ENCODE measurements around the gene SLC39A11.

The SLC39A11 gene

GRCh38 chr17:72635034-72635635 is 457.4 kb downstream of the SLC39A11 start:
- no peak for DNase-seq

- no peak for DNase-seq
Observed at GRCh38 chr17:72634621-72635020, 457.9 kb downstream of the SLC39A11 start.

DNA sequence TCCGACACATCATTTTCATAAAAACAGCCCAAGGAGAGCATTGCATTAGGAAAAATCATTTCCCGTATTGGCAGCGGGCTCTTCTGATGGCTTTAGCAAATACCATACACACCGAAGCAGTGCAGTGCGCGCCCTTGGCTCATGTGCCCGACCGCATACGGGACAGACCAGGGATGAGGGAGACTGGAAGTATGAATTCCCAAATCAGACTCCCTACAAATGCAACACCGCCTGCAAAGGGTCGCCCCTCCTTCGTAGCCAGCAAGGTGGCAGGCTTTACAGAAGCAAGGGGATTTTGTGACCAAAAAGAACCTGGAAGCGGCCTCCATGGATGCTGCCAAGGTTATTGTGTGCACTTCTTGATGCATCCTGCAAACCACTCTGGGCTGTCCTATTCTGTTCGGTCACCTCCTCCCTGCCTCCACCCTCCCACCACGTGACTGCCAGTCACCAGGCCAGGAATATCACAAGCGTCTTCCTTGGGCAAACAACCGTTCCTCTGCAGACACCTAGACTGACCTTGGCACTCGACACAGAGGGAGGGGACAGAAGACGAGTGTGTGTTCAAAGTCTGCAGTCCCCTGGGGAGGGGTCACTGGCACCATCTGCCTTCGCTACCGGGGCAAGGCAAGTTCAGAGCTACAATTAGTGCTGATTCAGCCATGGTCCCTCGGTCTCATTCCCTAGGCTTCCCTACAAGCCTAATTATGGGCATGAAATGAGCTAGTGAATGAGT is 460.4 kb downstream of the SLC39A11 start:
- no peak for DNase-seq

DNA sequence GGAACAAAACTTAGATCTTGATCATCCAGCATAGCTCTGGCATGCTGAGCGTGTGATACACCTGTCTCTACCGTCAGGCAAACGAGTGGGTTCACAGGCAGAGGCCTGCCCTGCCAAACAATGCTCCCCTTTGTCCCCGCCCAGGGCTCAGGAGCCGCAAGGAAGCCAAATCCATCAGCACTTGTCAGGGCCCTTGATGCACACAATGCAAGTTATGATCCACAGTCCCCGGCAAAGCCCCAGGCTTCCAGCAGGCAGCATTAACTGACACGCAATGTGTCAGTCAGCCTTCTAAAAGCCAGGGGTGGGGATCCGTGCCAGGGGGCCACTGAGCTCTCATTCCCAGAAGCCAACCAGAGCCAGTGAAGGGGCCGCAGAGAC is 460.9 kb downstream of the SLC39A11 start:
- DNase-seq, result no peak

- DNase-seq, result no peak
Observed at GRCh38 chr17:72624652-72625051, 467.8 kb downstream of the SLC39A11 start.

GRCh38 chr17:72624226-72624625 is 468.3 kb downstream of the SLC39A11 start:
- no peak for DNase-seq

GRCh38 chr17:72622661-72623433 is 469.6 kb downstream of the SLC39A11 start:
- DNase-seq, result no peak

GRCh38 chr17:72619976-72620650 is 472.4 kb downstream of the SLC39A11 start:
- DNase-seq, result no peak

- no peak for DNase-seq
Observed at GRCh38 chr17:72618001-72618509, 474.4 kb downstream of the SLC39A11 start.

DNA sequence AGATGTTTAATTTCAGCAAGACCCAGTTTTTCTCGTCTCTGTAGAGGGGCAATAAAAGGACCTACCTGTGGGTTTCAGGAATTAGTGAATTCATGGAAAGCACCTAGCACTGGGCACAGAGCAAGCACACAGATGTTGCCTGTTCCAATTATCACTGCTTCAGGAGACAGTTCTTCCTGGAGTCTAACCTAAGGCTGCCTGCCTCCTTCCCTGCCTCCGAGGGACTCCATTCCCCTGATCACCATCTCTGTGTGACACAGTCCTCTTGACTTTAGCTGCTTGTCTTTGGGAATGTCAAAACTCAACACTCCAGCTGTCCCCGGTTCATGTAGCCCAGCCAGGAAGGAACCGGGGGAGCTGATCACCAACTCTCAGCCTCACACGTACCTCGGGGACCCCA is 474.9 kb downstream of the SLC39A11 start:
- no peak for DNase-seq

GRCh38 chr17:72616447-72616846 is 476.0 kb downstream of the SLC39A11 start:
- DNase-seq, result no peak

- no peak for DNase-seq
Observed at GRCh38 chr17:72615627-72615991, 476.9 kb downstream of the SLC39A11 start.

- DNase-seq, result no peak
Observed at GRCh38 chr17:72614871-72615626, 477.4 kb downstream of the SLC39A11 start.

- DNase-seq, result no peak
Observed at GRCh38 chr17:72614476-72614870, 478.0 kb downstream of the SLC39A11 start.

GRCh38 chr17:72613806-72614292 is 478.6 kb downstream of the SLC39A11 start:
- DNase-seq, result peak; percentile 26

DNA sequence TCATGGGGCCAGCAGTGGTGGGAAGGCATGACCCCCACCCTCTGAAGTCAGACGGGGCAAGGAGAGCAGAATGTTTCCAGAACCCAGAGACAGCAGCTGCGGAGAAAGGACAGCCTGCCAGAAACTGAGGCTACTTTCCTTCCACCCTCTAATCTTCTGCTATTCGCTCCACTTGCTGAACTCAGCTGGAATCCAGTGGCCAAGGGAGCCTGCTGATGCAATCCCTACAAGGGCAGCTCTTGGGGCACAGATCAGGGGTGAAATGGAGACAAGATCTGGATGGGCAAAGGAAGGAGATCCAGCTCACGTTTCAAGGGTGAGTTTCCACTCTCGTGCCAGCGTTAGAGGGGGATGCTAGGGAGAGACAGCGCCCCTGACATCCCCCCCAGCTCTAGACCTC is 479.1 kb downstream of the SLC39A11 start:
- DNase-seq, result no peak

GRCh38 chr17:72611172-72611571 is 481.3 kb downstream of the SLC39A11 start:
- DNase-seq, result no peak

DNA sequence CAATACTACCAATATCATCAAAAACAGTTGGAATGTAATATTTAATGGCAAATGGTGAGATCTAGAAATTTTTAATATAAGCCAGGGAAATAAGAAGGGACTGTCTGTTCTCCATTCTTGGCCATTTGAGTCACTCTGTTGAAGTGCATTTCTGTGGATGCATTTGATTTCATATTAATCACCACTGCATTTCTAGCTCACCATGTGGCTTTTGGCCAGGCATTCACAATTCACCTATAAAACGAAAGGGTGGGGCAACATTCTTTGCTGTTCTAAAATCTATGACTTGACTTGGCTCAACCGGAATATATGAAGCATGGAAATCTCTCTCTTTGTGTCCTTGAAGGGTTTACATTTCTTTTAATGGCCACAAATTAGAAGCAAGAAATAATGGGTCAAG is 483.0 kb downstream of the SLC39A11 start:
- DNase-seq, result no peak

DNA sequence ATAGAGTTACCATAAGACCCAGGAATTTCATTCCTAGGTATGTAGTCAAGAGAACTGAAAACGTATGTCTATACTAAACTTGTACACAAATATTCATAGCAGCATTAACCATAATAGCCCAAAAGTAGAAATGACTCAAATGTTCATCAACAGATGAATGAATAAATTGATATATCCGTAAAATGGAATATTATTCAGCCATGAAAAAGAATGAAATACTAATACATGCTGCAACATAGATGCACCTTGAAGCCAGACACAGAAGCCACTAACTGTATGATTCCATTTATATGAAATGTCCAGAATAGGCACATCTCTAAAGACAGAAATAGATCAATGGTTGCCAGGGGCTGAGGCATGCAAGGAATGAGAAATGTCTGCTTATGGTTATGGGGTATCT is 484.1 kb downstream of the SLC39A11 start:
- DNase-seq, result no peak

DNA sequence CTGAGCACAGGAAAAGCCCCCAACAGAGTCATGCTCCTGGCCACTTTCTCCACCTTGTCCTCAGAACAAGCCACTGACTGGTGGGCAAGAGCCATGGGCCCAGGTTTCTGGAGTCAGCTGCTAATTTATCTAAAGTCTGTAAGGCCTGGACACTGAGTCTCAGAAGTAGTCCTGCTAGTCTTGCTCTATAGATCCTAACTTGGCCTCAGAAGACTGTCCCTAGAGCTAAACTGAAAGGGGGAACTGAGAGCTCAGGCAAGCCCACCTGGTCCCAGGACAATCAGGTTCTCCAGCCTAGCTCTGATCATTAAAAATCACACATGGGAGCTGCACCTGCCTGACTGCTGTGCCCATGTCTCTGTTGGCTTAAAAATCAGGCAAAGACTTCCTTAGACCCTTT is 485.8 kb downstream of the SLC39A11 start:
- DNase-seq, result no peak

GRCh38 chr17:72605543-72605942 is 486.9 kb downstream of the SLC39A11 start:
- DNase-seq, result no peak

DNA sequence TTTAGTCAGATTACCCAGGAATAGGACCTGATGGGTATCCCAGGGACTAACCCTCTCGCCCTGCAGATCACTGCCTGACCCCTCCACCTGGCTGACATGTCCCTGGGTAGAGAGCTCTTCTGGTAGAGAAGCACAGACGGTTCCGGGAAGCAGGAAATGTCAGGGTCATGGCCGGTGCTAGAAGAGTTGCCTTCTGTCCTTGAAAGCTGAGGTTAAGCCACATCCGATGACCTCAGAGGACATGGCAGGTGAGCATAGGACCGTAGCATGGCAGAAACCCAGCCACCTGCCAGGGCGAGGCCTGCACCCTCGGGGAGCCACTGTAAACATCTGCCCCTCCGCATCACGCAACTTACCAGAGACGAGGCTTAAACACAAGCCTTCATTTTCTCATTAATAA is 488.0 kb downstream of the SLC39A11 start:
- no peak for DNase-seq

All from GDM1 (cell line).